Stimulated activated CD4-positive, alpha-beta T cell treated with anti-CD3 and anti-CD28 coated beads, Interleukin-1b, Interleukin-23, amount 100 ng/mL, for 48 hours (primary cell): ENCODE measurements around the gene SEPSECS.

Experiments used
- DNase-seq: peaks from one replicate; pipeline ENCODE4 v3.0.0-alpha.2; 2020

SEPSECS gene

DNA sequence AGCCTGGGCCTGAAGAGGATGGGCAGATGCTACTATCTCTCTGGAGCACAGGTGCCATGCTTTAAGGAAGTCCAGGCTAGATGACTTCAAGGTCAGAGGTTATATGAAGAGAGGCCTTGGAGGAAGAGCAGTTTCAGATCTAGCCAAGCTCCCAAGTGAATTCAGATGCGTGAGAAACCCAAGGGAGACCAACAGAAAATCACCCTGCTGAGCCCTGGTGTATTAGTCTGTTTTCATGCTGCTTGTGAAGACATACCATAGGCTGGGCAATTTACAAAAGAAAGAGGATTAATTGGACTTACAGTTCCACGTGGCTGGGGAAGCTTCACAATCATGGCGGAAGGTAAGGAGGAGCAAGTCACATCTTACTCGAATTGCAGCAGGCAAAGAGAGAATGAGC is 81.7 kb downstream of the SEPSECS start:
- no peak for DNase-seq

- DNase-seq = no peak
Measured at GRCh38 chr4:25076625-25077398, 83.4 kb downstream of the SEPSECS start.

GRCh38 chr4:25075851-25076250 is 84.4 kb downstream of the SEPSECS start:
- no peak for DNase-seq

GRCh38 chr4:25075129-25075528 is 85.1 kb downstream of the SEPSECS start:
- DNase-seq = no peak

DNA sequence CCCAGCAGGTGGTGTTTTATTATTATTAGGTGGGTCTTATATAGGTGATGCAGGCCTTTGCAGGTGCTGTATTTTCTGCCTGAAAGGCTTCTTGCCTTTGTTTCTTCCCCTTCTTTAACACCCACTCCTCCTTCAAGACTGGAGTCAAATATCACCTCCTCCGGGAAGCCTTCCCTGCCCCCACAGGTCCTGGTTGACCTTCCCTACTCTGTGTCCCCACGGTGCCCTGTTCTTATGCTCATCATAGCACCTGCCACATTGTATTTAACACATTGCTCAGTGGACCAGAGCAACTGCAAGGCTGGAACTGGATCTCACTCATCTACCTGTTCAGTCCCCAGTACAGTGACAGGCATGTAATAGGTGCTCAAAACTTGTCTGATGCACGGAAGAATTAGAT is 89.7 kb downstream of the SEPSECS start:
- DNase-seq = no peak
